Activated CD4-positive, alpha-beta T cell treated with anti-CD3 and anti-CD28 coated beads, Interleukin-2, amount 50 U/mL, for 4 hours (primary cell): ENCODE data around the gene GAB2.

Source experiments
- DNase-seq, 2 experiments: peaks; one replicate each; pipeline ENCODE4 v3.0.0-alpha.2; 2020

The GAB2 gene

DNA sequence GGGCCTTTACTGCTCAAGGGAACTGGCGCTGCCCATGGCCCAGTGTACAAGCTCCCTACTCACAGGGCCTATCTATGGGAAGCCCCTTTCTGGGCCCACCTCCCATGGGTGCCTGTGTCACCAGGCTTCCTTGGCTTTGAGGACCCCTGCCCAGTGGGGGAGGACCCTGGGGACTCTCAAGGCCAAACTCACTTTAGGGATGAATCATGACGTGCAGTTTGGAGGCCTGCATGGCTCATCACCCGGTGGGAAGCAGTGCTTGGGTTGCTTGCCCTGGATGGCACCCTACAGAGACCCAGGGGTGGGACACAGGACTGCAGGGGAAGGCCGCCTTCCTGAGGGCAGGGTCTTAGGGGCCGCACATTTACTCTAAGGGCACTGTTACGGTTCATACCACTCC lies 245.7 kb downstream of the GAB2 start:
- no peak for DNase-seq

DNA sequence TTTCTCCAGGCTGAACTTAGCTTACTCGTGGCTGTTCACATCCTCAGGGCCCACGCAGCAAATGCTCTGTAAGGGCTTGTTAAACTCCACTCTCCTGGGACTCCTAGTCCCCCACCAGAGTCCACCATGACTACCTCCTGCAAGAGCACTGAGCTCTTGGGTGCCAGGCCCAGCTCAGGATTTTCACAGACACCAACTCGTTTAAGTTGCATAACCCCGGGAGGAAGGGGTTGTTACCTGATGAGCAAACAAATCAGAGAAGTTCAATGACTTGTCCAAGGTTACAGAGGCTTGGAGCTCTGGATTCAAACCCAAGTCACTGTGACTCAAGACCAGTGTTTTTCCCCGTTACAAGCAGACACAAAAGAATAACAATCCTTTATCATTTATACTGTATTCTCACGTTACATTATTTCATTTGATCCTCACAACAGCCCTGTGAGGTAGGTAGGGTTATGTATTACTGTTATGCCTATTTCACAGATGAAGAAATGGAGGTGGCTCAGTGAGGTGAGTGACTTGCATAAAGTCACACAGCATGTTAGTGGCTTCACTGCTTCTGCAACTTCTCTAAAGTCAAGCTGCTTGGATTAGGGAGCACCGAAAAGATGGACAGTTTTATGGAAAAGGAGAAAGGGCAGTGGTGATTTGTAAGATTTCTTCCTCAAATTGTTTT lies 246.6 kb downstream of the GAB2 start:
- no peak for DNase-seq

DNA sequence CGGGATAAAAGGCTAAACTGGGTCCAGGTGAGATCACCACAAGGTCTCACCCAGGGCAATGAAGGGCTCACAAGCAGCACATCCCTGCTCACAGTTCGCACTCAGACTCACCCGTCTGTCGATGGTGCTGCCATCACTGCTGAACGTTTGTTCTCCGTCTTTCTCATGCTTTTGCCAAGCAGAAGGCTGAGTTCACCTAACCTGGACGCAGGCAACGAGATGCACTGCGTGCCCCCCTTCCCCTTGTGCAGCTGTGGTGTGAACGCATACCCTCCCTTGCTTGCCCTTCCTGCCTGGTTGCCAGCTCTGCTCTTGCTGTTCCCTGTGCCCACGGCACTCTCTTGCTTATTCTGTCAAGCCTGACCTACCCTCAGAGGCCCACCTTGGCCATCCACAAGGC lies 247.2 kb downstream of the GAB2 start:
- DNase-seq = no peak

DNA sequence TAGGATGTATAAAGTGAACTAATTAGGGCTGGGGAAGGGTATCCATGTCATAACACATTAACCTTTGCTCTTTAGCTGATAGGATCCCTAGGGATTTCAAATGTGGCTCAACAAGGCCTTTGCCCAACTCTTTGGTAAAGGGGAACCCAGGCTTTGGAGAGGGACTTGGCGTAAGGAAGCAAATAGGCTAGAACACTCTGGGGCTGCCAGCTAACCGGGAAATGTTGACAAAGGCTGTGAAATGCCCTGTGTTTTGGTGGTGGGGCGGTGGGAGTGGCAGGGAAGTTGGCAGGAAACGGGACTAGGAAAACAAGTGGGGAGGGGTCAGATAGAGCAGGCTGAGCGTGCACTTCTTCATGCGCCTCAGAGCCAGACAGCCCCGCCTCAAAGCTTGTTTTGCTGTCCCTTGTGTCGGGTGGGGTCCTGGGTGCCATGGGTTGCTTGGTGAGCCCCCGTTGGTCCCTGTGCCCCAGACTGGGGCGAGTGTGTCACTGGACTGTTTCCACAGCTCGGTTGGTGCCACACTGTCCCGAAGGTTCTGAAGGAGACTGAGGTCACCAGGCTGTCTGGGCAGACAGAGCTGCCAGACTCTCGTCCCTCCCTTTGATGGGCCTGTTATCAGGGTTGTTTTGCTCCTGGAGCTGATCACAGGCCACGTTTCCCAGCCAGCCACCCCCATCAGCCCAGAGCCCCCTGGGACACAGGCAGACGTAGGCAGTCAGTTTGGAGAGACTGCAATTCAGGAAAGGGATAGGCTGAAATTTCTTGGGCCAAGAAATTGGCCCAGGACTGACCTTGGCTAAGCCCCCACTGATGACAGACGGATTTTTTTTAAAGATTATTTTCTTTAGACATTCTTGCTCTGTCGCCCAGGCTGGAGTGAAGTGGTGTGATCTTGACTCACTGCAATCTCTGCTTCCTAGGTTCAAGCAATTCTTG lies 248.8 kb downstream of the GAB2 start:
- no peak for DNase-seq

DNA sequence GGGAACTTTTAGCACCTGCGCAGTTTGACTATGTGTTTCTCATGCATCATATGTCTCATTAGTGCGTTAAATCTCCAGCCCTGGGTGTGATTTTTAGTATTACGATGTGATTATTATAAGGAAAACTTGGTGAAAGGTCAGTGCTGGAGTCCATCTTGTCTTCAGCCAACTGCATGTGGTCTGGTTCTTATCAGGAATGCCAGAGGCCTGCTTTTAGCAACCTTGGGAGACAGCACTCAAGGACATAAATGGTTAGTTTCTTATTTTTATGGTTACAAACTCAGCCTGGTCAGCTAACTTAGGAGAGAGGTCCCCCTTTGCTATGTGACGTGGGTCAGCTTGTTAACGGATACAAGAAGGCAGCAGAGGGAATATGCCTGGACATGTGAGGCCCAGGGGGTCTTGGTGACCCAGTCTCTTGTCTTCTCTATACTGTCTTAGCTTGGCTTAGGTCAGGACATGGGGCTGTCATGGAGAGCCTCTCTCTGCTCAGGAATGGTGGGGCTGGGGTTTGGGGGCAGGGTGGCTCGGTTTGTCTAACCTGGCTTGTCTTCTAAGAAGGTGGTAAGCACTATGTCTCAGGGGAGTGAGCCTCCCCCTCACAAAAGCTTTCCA lies 250.7 kb downstream of the GAB2 start:
- DNase-seq = no peak
